ENCODE data around the gene MAN1A2.

DNA sequence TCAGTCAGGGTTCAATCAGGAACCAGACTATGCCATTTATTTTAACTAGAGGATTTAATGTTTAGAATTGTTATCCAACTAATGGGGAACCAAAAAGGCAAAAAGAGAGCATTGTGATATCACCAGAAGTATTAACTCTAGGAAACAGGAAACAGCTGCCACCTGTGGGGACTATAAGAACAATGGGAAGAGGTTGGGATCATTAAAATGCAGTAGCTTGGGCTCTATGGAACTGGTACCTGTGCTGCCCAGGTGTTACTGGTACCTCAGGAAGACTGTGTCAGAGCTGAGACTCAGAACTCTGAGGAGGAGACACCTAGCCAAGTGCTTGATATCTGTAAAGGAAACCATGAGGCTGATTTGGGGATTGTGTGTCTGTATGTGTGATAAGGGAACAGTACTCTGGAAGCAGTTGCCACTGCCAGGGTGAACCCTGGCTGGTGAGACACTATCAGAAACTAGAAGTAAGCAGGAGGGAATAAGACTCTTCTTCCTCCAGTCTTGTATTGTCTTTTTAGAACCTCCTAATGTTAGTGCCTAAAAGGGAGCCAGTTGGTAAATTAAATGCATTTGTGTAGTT is 49.4 kb downstream of the MAN1A2 start:
- no peak for TF ChIP-seq JUNB (IDR thresholded peaks at IDR 0.05)
- no peak for TF ChIP-seq ZSCAN29 (IDR thresholded peaks at IDR 0.05)
- no peak for TF ChIP-seq MXI1 (IDR thresholded peaks at IDR 0.05; ENCODE audit: low read depth, low read length)
- no peak for TF ChIP-seq POLR2AphosphoS5 (IDR thresholded peaks at IDR 0.05; ENCODE audit: low read length)
- TF ChIP-seq RCOR1 (conservative IDR thresholded peaks at IDR 0.05; ENCODE audit: low read depth, low read length) = no peak
- TF ChIP-seq, protein P1, sequence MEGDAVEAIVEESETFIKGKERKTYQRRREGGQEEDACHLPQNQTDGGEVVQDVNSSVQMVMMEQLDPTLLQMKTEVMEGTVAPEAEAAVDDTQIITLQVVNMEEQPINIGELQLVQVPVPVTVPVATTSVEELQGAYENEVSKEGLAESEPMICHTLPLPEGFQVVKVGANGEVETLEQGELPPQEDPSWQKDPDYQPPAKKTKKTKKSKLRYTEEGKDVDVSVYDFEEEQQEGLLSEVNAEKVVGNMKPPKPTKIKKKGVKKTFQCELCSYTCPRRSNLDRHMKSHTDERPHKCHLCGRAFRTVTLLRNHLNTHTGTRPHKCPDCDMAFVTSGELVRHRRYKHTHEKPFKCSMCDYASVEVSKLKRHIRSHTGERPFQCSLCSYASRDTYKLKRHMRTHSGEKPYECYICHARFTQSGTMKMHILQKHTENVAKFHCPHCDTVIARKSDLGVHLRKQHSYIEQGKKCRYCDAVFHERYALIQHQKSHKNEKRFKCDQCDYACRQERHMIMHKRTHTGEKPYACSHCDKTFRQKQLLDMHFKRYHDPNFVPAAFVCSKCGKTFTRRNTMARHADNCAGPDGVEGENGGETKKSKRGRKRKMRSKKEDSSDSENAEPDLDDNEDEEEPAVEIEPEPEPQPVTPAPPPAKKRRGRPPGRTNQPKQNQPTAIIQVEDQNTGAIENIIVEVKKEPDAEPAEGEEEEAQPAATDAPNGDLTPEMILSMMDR (IDR thresholded peaks at IDR 0.05 in 2 of 3, conservative IDR thresholded peaks at IDR 0.05 in 1 of 3; ENCODE audit: control insufficient read depth in 2 of 3, extremely low read depth in 1 of 3, insufficient read depth in 1 of 3, low read depth in 3 of 3, low read length in 3 of 3) = no peak
- TF ChIP-seq, protein P2, sequence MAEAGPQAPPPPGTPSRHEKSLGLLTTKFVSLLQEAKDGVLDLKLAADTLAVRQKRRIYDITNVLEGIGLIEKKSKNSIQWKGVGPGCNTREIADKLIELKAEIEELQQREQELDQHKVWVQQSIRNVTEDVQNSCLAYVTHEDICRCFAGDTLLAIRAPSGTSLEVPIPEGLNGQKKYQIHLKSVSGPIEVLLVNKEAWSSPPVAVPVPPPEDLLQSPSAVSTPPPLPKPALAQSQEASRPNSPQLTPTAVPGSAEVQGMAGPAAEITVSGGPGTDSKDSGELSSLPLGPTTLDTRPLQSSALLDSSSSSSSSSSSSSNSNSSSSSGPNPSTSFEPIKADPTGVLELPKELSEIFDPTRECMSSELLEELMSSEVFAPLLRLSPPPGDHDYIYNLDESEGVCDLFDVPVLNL (IDR thresholded peaks at IDR 0.05; ENCODE audit: low read depth, low read length) = no peak
- TF ChIP-seq CBFB (IDR thresholded peaks at IDR 0.05; ENCODE audit: low read depth) = no peak
- no peak for TF ChIP-seq NFYA (IDR thresholded peaks at IDR 0.05; ENCODE audit: borderline replicate concordance, low read depth, low read length)
